Uterus (tissue), 2 donors: ENCODE results near the gene RAB3IL1.

Source experiments
- CTCF ChIP-seq, 4 experiments: fragments of 200-600 bp in 2 of 4; fragments of 450-650 bp in 2 of 4; sonication (generic) in 2 of 4; IDR thresholded peaks; one replicate each; pipeline ENCODE4 v1.5.1; 2016 to 2019; ENCODE audit warnings: antibody characterized with exemption in 4 of 4, mild to moderate bottlenecking in 2 of 4, moderate library complexity in 1 of 4
- POLR2A ChIP-seq, 2 donors: fragments of 450-650 bp; IDR thresholded peaks; one replicate each; pipeline ENCODE4 v1.6.1; 2016; ENCODE audit warnings: antibody characterized with exemption in 2 of 2, mild to moderate bottlenecking in 1 of 2, moderate library complexity in 1 of 2

DNA sequence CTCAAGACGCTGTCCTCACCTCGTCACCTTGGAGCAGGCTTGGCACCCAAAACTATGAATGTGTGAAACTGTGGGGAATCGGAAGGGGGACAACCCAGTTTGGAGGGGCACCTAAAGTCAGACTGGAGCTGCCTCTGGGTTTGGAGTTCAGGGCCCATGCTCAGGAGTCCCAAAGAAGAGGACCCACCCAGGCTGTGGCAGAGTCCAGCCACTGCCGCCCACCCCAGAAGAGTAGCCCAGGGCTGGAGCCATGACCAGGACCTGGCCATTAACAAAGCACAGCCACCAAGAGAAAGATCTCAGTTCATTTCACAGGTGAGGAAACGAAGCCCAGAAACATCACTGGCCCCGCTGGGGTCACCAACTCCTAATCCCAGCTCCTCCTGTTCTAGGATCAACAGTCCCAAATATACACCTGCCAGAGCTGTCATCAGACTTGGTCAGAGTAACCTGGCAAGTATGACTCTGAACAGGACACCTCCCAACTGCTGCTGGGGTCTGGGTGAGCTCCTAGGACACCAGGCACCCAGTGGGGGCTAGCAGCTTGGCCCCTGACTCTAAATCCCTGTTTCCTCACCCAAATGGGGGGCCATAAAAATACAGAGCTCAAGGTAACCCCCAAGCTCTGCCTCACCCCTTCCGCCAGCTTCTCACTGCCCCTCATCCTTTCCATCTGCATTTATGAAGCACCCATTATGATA is 2.7 kb downstream of the RAB3IL1 start:
- TF ChIP-seq CTCF (IDR thresholded peaks at IDR 0.05) (no peak), POLR2A (IDR thresholded peaks at IDR 0.05) (no peak)
